K562 (cell line): Measurements from ENCODE around the gene TTC16. TPM values are rescaled to one million over a fixed set of nuclear protein-coding genes. Genes with fewer than 3 reads are reported as not detected.

ENCODE experiments used
- ATAC-seq: fragments of 200-7000 bp; cut with Tn5 transposase; 3 replicates; pipeline ENCODE4 v1.9.1; 2020; ENCODE audit warnings: moderate library complexity
- BruUV-seq: library from RNA; stranded (reverse); fragments of 400-500 nt; replicated peaks from 2 replicates; lab custom pipeline; 2021; lab: Mats Ljungman, UMichigan
- CTCF ChIA-PET: fragments of 300-600 bp; formaldehyde crosslinking; extraction: SDS; loops from one replicate; lab custom pipeline; 2021; ENCODE audit warnings: low intra/inter-chr PET ratio; lab: Yijun Ruan, JAX
- POLR2A ChIA-PET: fragments of 300-600, 350-650 bp; sonication (Branson Sonifier 250); formaldehyde crosslinking; extraction: SDS; loops from one replicate; lab custom pipeline; 2021; ENCODE audit warnings: antibody characterized with exemption, inconsistent platforms; lab: Yijun Ruan, JAX
- DNase-seq, 4 experiments: peaks; one replicate each; pipeline versions ENCODE4 v3.0.0 to v3.0.0-alpha.2; 2011 to 2018; ENCODE audit warnings: low spot score in 3 of 4, mixed read lengths in 3 of 4; ENCODE audit errors: extremely low read depth in 1 of 4
- FAIRE-seq: peaks from 2 replicates; lab custom pipeline; 2011; peaks lifted over from hg19 to GRCh38; lab: Jason Lieb, UNC
- H2AFZ ChIP-seq: 2 replicates; pipeline ENCODE4 v1.6.0; 2011; ENCODE audit warnings: low read depth, low read length, control low read depth, inconsistent platforms
- H3K27ac ChIP-seq: fragments of 200-600 bp; 3 replicates; pipeline ENCODE4 v1.8.0; 2011; ENCODE audit warnings: low read depth, mild to moderate bottlenecking, control low read depth, inconsistent platforms, low read length, moderate library complexity, mixed read lengths; ENCODE audit errors: extremely low read depth
- H3K27me3 ChIP-seq, 2 experiments: fragments of 300-600 bp in 1 of 2; 2 replicates in 1 of 2; 3 replicates in 1 of 2; pipeline versions ENCODE4 v1.6.0 to v1.8.0; 2011; ENCODE audit warnings: inconsistent platforms in 2 of 2, low read length in 2 of 2, mild to moderate bottlenecking in 1 of 2, mixed read lengths in 1 of 2, moderate library complexity in 1 of 2; ENCODE audit not compliant: control insufficient read depth in 2 of 2, insufficient read depth in 2 of 2
- H3K36me3 ChIP-seq: fragments of 300-600 bp; 3 replicates; pipeline ENCODE4 v1.8.0; 2011; ENCODE audit warnings: mild to moderate bottlenecking, low read length, inconsistent platforms; ENCODE audit not compliant: control insufficient read depth, insufficient read depth
- H3K4me1 ChIP-seq, 2 experiments: fragments of 200-600 bp in 1 of 2; replicated peaks in 1 of 2; 2 replicates in 1 of 2; 3 replicates in 1 of 2; pipeline versions ENCODE4 v1.5.1 to v1.8.0; 2011; ENCODE audit warnings: inconsistent platforms in 2 of 2, low read length in 2 of 2, mild to moderate bottlenecking in 1 of 2, mixed read lengths in 1 of 2, moderate library complexity in 1 of 2; ENCODE audit not compliant: control insufficient read depth in 2 of 2, insufficient read depth in 2 of 2
- H3K4me2 ChIP-seq: 2 replicates; pipeline ENCODE4 v1.6.1; 2011; ENCODE audit warnings: low read length, control low read depth, inconsistent platforms, mixed read lengths; ENCODE audit not compliant: insufficient read depth
- H3K4me3 ChIP-seq: fragments of 200-600 bp; sonication (generic), shearing (Covaris generic); 2 replicates; pipeline ENCODE4 v1.5.1; 2016; ENCODE audit warnings: control low read depth, inconsistent platforms
- H3K79me2 ChIP-seq: fragments of 200-600 bp; 3 replicates; pipeline ENCODE4 v1.8.0; 2011; ENCODE audit warnings: low read length, inconsistent platforms; ENCODE audit not compliant: control insufficient read depth, insufficient read depth
- H3K9ac ChIP-seq, 2 experiments: 2 replicates each; pipeline versions ENCODE4 v1.6.0 to v1.6.1; 2011; ENCODE audit warnings: low read depth in 2 of 2, low read length in 2 of 2, control low read depth in 1 of 2, inconsistent platforms in 1 of 2, mild to moderate bottlenecking in 1 of 2, mixed read lengths in 1 of 2; ENCODE audit not compliant: insufficient read depth in 1 of 2
- H3K9me1 ChIP-seq: one replicate; pipeline ENCODE4 v1.6.0; 2011; ENCODE audit warnings: inconsistent platforms, mild to moderate bottlenecking, low read length, moderate library complexity; ENCODE audit not compliant: control insufficient read depth, insufficient read depth
- H3K9me3 ChIP-seq: replicated peaks from 2 replicates; pipeline ENCODE4 v1.5.1; 2011; ENCODE audit warnings: low read depth, low read length, inconsistent platforms; ENCODE audit not compliant: control insufficient read depth, insufficient read depth
- H4K20me1 ChIP-seq: replicated peaks from 2 replicates; pipeline ENCODE4 v1.6.1; 2011; ENCODE audit warnings: low read length, inconsistent platforms, mixed read lengths; ENCODE audit not compliant: control insufficient read depth, insufficient read depth
- C11orf30 ChIP-seq: fragments of 450-650 bp; IDR thresholded peaks from 2 replicates; pipeline ENCODE4 v1.6.1; 2016; ENCODE audit warnings: low read depth, mild to moderate bottlenecking
- HCFC1 ChIP-seq: IDR thresholded peaks from 2 replicates; pipeline ENCODE4 v1.6.1; 2012; ENCODE audit warnings: low read depth, low read length, improper control_type of control experiment
- HNRNPK ChIP-seq: fragments of 200-400 bp; formaldehyde crosslinking; IDR thresholded peaks from one replicate; pipeline ENCODE4 v1.6.1; 2018; ENCODE audit warnings: mild to moderate bottlenecking, low read depth, low read length; ENCODE audit not compliant: poor library complexity, severe bottlenecking
- VEZF1 ChIP-seq: fragments of 200-800 bp; sonication (Bioruptor generic); IDR thresholded peaks from 2 replicates; pipeline ENCODE4 v1.6.1; 2017; ENCODE audit warnings: missing genetic modification characterization, missing compliant biosample characterization
- WGBS: fragments of 100-300 bp; shearing (Covaris generic); methylation state at CpG from one replicate; pipeline ENCODE4 v1.1.6; 2016; ENCODE audit warnings: low coverage, mixed read lengths; ENCODE audit not compliant: insufficient coverage; ENCODE audit errors: missing lambda C conversion rate; 5-methylcytosine and 5-hydroxymethylcytosine counted together
- in situ Hi-C: fragments of 300-500 bp; cut with MboI; formaldehyde crosslinking; loops from 4 replicates; pipeline ENCODE4 v1.15.0; 2018; ENCODE audit warnings: inconsistent platforms, mixed read lengths
- intact Hi-C: fragments of 100-400 bp; cut with micrococcal nuclease; formaldehyde crosslinking; loops from 2 replicates; pipeline ENCODE4 v1.14.2; 2022
- polyA plus RNA-seq, 8 experiments: library from polyadenylated mRNA; depleted of rRNA in 4 of 8; stranded (reverse) in 5 of 8; unstranded in 3 of 8; fragments of >200 nt; fragmentation: Nextera tagmentation in 2 of 8; fragmentation: Illumina TruSeq in 1 of 8; extraction: Ambion mirVana in 2 of 8; extraction: Trizol in 1 of 8; gene quantifications; 2 replicates each; pipeline versions ENCODE4 v1.2.1 to v1.2.3, GENCODE V29; 2011 to 2014; ENCODE audit warnings: inconsistent platforms in 1 of 8, missing spikeins in 1 of 8
- total RNA-seq, 7 experiments: library from RNA; depleted of rRNA in 6 of 7; stranded (reverse); fragments of >200 nt in 6 of 7; fragmentation: Illumina TruSeq in 2 of 7; extraction: Trizol in 2 of 7; gene quantifications; 2 replicates each; pipeline versions ENCODE4 v1.2.1 to v1.2.3, GENCODE V29; 2011 to 2021; ENCODE audit warnings: low replicate concordance in 1 of 7

The TTC16 gene
- total and polyA plus RNA-seq, 9 of the 15 experiments (the other 6 are each of a cell fraction or from before 2014, with no cell fraction given), result 0.11 TPM; not detected in 8

DNA sequence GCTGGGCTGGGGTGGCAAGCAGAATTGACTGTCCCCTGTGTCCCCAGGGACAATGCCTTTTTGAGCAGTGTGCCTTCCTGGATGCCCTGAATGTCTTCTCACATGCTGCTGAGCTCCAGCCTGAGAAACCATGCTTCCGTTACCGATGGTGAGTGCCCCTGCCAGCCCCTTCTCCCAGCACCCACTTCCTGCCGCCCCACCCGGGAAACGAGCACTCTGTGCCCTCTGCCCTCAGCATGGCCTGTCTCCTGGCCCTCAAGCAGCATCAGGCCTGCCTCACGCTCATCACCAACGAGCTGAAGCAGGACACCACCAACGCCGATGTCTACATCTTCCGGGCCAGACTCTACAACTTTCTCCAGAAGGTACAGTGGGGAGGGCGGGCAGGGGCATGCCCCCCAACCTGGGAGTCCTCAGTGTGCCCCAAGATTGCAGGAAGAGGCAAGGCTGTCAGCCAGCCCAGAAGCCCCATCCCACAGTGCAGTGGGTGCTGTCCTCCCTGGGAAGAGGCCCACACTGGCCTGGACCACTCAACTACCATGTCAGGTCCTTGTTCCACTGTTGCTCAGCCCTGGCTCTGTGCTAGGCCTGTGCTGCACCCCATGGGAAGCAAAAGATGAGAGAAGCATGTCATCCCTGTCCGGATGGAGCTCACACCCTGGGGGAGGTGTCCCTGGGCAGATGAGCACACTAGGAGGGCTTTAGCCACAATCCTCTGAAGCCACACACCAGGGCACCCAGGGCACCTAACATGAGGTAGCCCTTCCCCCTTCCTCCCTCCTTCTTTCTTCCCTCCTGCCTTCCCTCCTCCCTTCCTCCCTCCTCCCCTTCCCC, 4.4 kb downstream of the TTC16 start:
- H3K27me3 ChIP-seq, result no peaks in the 10 kb centered on the region; a peak in 1 of 5 replicates
- peak; percentile 33 for TF ChIP-seq HNRNPK
- peak; percentile 33; the same call in 1 of the 2 replicates for TF ChIP-seq VEZF1 (CRISPR knock-in tag)
- no peak for TF ChIP-seq C11orf30
- no peak for TF ChIP-seq HCFC1
- peak; percentile 40 for FAIRE-seq
- no peaks in the 10 kb centered on the region for H3K9me3 ChIP-seq
- H3K79me2 ChIP-seq, result no peaks in the 10 kb centered on the region
- peaks cover 4% of the 10 kb centered on the region for H3K9me1 ChIP-seq
- peak overlapping the region in 1 of 2 experiments; percentile 72; a peak in 2 of 4 replicates for H3K9ac ChIP-seq
- no peaks in the 10 kb centered on the region for H3K36me3 ChIP-seq
- no peak overlapping the region for H3K4me3 ChIP-seq
- DNase-seq, result no peak
- POLR2A ChIA-PET, result interaction anchor here (1.1 to 1.7 kb wide), 4 partner anchors 9 to 23 kb away, joined by 3 to 6 read pairs (median 4); no protein-coding TSS in a partner anchor
- peaks cover 0 to 38% of the 10 kb centered on the region in 2 experiments; a peak in 4 of 5 replicates for H3K4me1 ChIP-seq
- H2AFZ ChIP-seq, result no peak overlapping the region
- H3K4me2 ChIP-seq, result no peak overlapping the region
- intact Hi-C loops, result no loop called here
- in situ Hi-C loops, result no loop called here
- CTCF ChIA-PET, result no interaction called here
- no TSS peak for BruUV-seq
- H3K27ac ChIP-seq, result no peak overlapping the region
- 51% methylated on average over 11 of the region's 12 CpGs for whole genome bisulfite sequencing
- no peaks in the 10 kb centered on the region for H4K20me1 ChIP-seq
- ATAC-seq, result no peak
